Right cardiac atrium (tissue), 5 donors: ENCODE results near the gene SLC39A7. TPM values are rescaled to one million over a fixed set of nuclear protein-coding genes. Genes with fewer than 3 reads are reported as not detected.

Source experiments
- ATAC-seq, 2 donors: fragments of 200-7000 bp; cut with Tn5 transposase; one replicate each; pipeline versions ENCODE4 v1.8.0 to v1.9.1; 2020; ENCODE audit warnings: moderate library complexity in 2 of 2, mild to moderate bottlenecking in 1 of 2
- DNase-seq, 3 donors: peaks; one replicate each; pipeline ENCODE4 v3.0.0-alpha.2; 2020
- H3K27ac ChIP-seq: one replicate; pipeline ENCODE4 v1.5.1; 2013; ENCODE audit warnings: mild to moderate bottlenecking, low read length, control low read depth, moderate library complexity
- H3K27me3 ChIP-seq: one replicate; pipeline ENCODE4 v1.6.1; 2013; ENCODE audit not compliant: control insufficient read depth, insufficient read depth
- H3K4me1 ChIP-seq: one replicate; pipeline ENCODE4 v1.6.1; 2013; ENCODE audit warnings: low read length; ENCODE audit not compliant: control insufficient read depth, insufficient read depth
- H3K4me3 ChIP-seq: one replicate; pipeline ENCODE4 v1.5.1; 2013; ENCODE audit warnings: low read length, control low read depth
- H3K9me3 ChIP-seq: one replicate; pipeline ENCODE4 v1.6.1; 2013; ENCODE audit warnings: low read length; ENCODE audit not compliant: control insufficient read depth
- WGBS: extraction: QIAGEN DNeasy Blood & Tissue Kit; methylation state at CpG from one replicate; pipeline ENCODE4 v1.1.7; 2013; 5-methylcytosine and 5-hydroxymethylcytosine counted together
- intact Hi-C, 4 donors: fragments of 100-400 bp; cut with DNase I; formaldehyde crosslinking; loops; one replicate each; pipeline versions ENCODE4 v1.11.0 to v1.14.0; 2022 to 2023
- polyA plus RNA-seq: library from polyadenylated mRNA; stranded (reverse); fragments of 200-250 nt; gene quantifications from one replicate; pipeline ENCODE4 v1.2.3, GENCODE V29; 2013
- total RNA-seq, 4 donors: library from RNA; stranded (reverse); fragmentation: NEBNext Ultra II Directional; extraction: Animal tissue kit (Norgen Biotek cat#: 25700); gene quantifications; one replicate each; pipeline ENCODE4 v1.2.1, GENCODE V29; 2021
- donor health status: healthy with polysubstance abuse.
- donor health status: DM: no; HTN: yes; CAD: no.
- donor health status: DM: no; HTN: no; CAD: no.
- donor health status: DM: no; HTN: yes; CAD: no; lungs with severe emphysema.
- donor health status: DM: yes; HTN: yes; CAD: no.

Gene SLC39A7
- total and polyA plus RNA-seq, 5 donors, result 59.0 to 124 (median 78.6) TPM

- ATAC-seq (peak; percentile 35 to 59), DNase-seq (peak; percentile 79 to 91 (median 89))
- Histone ChIP-seq H3K4me1 (peaks cover 9% of the 10 kb centered on the region), H3K27me3 (no peaks in the 10 kb centered on the region), H3K9me3 (no peaks in the 10 kb centered on the region), H3K4me3 (peak overlapping the region; percentile 85), H3K27ac (peak overlapping the region; percentile 95)
- WGBS, result 1% methylated on average over 26 of the region's 26 CpGs
- intact Hi-C loops, result loop anchor here in 1 of 4 donors (5.0 kb wide), 1 partner anchor 37 kb away; no protein-coding TSS in a partner anchor
Measured at GRCh38 chr6:33199687-33200218, 914 bp upstream of the SLC39A7 start.

DNA sequence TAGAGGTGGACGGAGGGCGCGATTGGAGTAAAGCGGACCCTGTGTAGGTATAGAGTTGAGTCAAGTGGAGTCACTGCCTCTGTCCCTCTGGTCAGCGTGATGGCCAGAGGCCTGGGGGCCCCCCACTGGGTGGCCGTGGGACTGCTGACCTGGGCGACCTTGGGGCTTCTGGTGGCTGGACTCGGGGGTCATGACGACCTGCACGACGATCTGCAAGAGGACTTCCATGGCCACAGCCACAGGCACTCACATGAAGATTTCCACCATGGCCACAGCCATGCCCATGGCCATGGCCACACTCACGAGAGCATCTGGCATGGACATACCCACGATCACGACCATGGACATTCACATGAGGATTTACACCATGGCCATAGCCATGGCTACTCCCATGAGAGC lies 479 bp downstream of the SLC39A7 start:
- peak overlapping the region; percentile 87 for H3K27ac ChIP-seq
- DNase-seq, result peak in 1 of 3 donors; percentile 75
- H3K4me1 ChIP-seq, result peaks cover 15% of the 10 kb centered on the region
- peak; percentile 2 to 3 for ATAC-seq
- H3K9me3 ChIP-seq, result no peaks in the 10 kb centered on the region
- intact Hi-C loops, result no loop called here
- peak overlapping the region; percentile 85 for H3K4me3 ChIP-seq
- 1% methylated on average over 14 of the region's 14 CpGs for WGBS
- H3K27me3 ChIP-seq, result no peaks in the 10 kb centered on the region

DNA sequence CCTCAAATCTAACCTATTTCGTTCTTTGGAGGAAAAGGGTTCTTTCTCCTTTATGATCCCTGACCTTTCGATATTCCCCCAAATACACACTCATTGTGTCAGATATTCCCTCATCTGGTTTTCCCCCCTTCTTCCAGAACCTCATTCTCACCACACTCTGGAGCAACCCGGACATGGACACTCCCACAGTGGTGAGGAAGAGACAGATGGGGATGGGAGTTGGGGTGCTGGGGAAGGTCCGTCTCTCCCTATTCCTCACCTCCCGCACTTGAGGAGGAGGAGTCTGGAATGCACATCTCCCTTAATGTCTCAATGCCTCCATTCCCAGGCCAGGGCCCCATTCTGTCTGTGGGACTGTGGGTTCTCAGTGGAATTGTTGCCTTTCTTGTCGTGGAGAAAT lies 1.3 kb downstream of the SLC39A7 start:
- Histone ChIP-seq H3K27ac (no peak overlapping the region), H3K4me1 (peaks cover 15% of the 10 kb centered on the region), H3K9me3 (no peaks in the 10 kb centered on the region), H3K4me3 (peak overlapping the region; percentile 85), H3K27me3 (no peaks in the 10 kb centered on the region)
- 79% methylated on average over 6 of the region's 6 CpGs for WGBS
- ATAC-seq (no peak), DNase-seq (no peak)
- intact Hi-C loops, result no loop called here

- no peak for ATAC-seq
- 87% methylated on average over 6 of the region's 6 CpGs for WGBS
- intact Hi-C loops, result no loop called here
- H3K27me3 ChIP-seq, result no peaks in the 10 kb centered on the region
- peaks cover 15% of the 10 kb centered on the region for H3K4me1 ChIP-seq
- H3K4me3 ChIP-seq, result no peak overlapping the region
- H3K27ac ChIP-seq, result no peak overlapping the region
- no peaks in the 10 kb centered on the region for H3K9me3 ChIP-seq
- no peak for DNase-seq
Measured at GRCh38 chr6:33202799-33203198, 2.1 kb downstream of the SLC39A7 start.

DNA sequence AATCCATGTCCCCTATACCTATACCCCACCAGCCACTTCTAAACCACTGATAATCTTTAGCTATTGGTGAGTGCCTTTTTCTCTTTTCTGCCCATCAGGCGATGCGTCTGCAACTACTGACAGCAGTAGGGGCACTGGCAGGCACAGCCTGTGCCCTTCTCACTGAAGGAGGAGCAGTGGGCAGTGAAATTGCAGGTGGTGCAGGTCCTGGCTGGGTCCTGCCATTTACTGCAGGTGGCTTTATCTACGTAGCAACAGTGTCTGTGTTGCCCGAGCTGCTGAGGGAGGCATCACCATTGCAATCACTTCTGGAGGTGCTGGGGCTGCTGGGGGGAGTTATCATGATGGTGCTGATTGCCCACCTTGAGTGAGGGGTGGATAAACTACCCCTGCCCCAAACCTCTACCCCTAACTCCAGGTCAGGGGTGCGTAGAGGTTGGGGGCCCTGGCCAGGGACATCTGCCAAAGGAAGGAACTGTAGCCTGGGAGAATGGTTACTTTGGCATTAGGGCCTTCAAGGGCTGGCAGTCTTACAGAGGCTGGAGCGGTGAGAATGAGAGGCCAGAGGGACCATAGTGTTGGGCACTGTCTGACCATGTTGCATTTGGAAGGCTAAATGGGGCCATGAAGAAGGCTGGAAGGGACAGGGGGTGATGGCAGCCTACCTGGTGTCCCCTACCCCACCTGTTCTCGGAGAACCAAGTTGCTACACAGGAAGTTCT lies 2.9 kb downstream of the SLC39A7 start:
- no peak for ATAC-seq
- WGBS, result 82% methylated on average over 7 of the region's 7 CpGs
- H3K27ac ChIP-seq, result no peak overlapping the region
- H3K4me1 ChIP-seq, result peaks cover 15% of the 10 kb centered on the region
- no peaks in the 10 kb centered on the region for H3K9me3 ChIP-seq
- H3K4me3 ChIP-seq, result no peak overlapping the region
- intact Hi-C loops, result no loop called here
- H3K27me3 ChIP-seq, result no peaks in the 10 kb centered on the region
- no peak for DNase-seq

DNA sequence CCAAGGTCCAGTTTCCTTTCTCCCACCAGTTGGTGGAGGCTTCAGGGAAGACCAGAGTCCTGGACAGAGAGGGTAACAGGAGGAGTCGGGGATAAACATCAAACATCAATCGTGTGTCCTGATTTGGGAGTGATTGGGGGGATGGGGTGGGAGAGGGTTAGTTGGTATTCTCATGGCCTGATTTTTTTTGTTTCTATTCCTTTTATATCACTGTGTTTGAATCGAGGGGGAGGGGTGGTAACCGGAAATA lies 3.4 kb downstream of the SLC39A7 start:
- Histone ChIP-seq H3K27me3 (no peaks in the 10 kb centered on the region), H3K9me3 (no peaks in the 10 kb centered on the region), H3K4me1 (peaks cover 15% of the 10 kb centered on the region), H3K4me3 (no peak overlapping the region), H3K27ac (no peak overlapping the region)
- DNase-seq (no peak), ATAC-seq (no peak)
- 5% methylated on average over 4 of the region's 4 CpGs for WGBS
- intact Hi-C loops, result no loop called here

GRCh38 chr6:33204415-33205190 lies 3.9 kb downstream of the SLC39A7 start, which contains the start of gene HSD17B8:
TSS of gene HSD17B8 (plus strand) at chr6:33204655. CDS start at chr6:33204669, 14 bp downstream.
- Histone ChIP-seq H3K4me1 (peaks cover 15% of the 10 kb centered on the region), H3K9me3 (no peaks in the 10 kb centered on the region), H3K4me3 (peak within 1 kb of the TSS; percentile 45), H3K27ac (peak within 1 kb of the TSS; percentile 37), H3K27me3 (no peaks in the 10 kb centered on the region)
- ATAC-seq (peak; percentile 77 to 80), DNase-seq (peak; percentile 96 to 98 (median 98))
- 2% methylated on average over 48 of the region's 48 CpGs for WGBS
- intact Hi-C loops, result no loop called here

GRCh38 chr6:33205191-33206026 lies 4.7 kb downstream of the SLC39A7 start:
- peaks cover 15% of the 10 kb centered on the region for H3K4me1 ChIP-seq
- H3K27me3 ChIP-seq, result no peaks in the 10 kb centered on the region
- intact Hi-C loops, result no loop called here
- DNase-seq (no peak), ATAC-seq (no peak)
- H3K27ac ChIP-seq, result no peak overlapping the region
- peak overlapping the region; percentile 45 for H3K4me3 ChIP-seq
- H3K9me3 ChIP-seq, result no peaks in the 10 kb centered on the region
- 56% methylated on average over 17 of the region's 17 CpGs for WGBS

GRCh38 chr6:33206027-33206863 lies 5.6 kb downstream of the SLC39A7 start:
- H3K4me1 ChIP-seq, result peaks cover 15% of the 10 kb centered on the region
- H3K27ac ChIP-seq, result no peak overlapping the region
- 76% methylated on average over 3 of the region's 3 CpGs for WGBS
- DNase-seq (no peak), ATAC-seq (no peak)
- no peak overlapping the region for H3K4me3 ChIP-seq
- H3K27me3 ChIP-seq, result no peaks in the 10 kb centered on the region
- no peaks in the 10 kb centered on the region for H3K9me3 ChIP-seq
- intact Hi-C loops, result no loop called here

DNA sequence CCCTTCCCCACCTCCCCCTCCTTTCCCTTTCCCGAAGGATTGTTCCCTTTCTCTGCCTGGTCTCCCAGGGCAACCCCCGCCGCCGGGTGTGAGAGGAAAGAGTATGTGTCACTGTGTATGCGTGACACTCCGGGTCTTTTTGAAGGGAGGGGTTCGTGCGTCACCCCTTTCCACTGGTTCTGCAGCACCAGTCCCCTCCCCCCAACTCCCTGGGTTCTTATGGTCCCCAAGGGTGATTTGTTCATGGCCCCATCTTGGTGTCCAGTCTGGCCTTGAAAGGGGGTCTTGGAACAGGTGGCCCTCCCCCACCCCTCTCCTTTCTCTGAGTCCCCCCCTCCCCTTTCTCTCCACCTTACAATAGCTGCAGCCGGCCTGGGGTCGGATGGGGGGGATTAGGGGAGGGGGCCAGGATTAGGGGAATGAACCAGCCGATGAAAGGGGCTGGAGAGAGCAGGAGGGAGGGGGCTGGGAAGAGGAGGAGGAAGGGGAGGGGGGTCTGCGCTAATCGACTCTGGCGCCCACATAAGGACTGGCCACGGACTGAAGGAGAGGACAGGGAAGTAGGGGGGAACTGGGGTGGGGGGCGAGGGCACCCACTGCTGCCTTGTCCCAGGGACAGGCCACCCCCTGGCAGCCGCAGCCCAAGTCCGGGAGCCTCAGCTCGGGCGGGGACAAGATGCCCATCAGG lies 6.3 kb downstream of the SLC39A7 start:
- intact Hi-C loops, result no loop called here
- Histone ChIP-seq H3K4me3 (peak overlapping the region; percentile 86), H3K4me1 (peaks cover 11% of the 10 kb centered on the region), H3K27me3 (no peaks in the 10 kb centered on the region), H3K27ac (no peak overlapping the region), H3K9me3 (no peaks in the 10 kb centered on the region)
- no peak for ATAC-seq
- no peak for DNase-seq
- WGBS, result 16% methylated on average over 20 of the region's 20 CpGs
